GM12864 (cell line): ENCODE measurements around the gene CCDC175.

ENCODE experiments used
- DNase-seq: peaks from one replicate; pipeline ENCODE4 v3.0.0-alpha.2; 2011; ENCODE audit warnings: low read depth
- H3K4me3 ChIP-seq: 2 replicates; pipeline ENCODE4 v1.5.1; 2011; ENCODE audit warnings: mild to moderate bottlenecking, low read depth, low read length, control low read depth
- TF ChIP-seq, protein P1 (sequence below): IDR thresholded peaks from 2 replicates; pipeline ENCODE4 v1.5.1; 2011; ENCODE audit warnings: low read depth, mild to moderate bottlenecking, moderate library complexity, low read length, control low read depth, inconsistent platforms; ENCODE audit errors: missing control alignments

The CCDC175 gene

DNA sequence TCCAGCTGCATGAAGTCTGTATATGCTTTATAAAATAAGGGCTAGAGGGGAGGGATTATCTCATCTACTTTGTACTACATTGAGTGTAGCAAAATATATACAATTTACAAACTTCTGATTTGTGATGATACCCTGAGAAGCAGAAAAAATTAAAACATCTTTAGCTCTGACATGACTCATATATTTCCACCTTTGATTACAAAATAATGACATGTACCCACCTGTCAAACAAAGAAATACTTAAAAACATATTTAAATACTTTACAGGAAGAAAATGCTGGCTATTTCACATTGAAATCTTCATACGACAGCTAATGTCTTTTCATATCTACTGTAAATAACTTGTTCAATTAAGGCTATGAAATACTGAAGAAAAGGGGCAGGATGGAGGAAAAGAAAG, 114.7 kb downstream of the CCDC175 start:
- TF ChIP-seq, protein P1, sequence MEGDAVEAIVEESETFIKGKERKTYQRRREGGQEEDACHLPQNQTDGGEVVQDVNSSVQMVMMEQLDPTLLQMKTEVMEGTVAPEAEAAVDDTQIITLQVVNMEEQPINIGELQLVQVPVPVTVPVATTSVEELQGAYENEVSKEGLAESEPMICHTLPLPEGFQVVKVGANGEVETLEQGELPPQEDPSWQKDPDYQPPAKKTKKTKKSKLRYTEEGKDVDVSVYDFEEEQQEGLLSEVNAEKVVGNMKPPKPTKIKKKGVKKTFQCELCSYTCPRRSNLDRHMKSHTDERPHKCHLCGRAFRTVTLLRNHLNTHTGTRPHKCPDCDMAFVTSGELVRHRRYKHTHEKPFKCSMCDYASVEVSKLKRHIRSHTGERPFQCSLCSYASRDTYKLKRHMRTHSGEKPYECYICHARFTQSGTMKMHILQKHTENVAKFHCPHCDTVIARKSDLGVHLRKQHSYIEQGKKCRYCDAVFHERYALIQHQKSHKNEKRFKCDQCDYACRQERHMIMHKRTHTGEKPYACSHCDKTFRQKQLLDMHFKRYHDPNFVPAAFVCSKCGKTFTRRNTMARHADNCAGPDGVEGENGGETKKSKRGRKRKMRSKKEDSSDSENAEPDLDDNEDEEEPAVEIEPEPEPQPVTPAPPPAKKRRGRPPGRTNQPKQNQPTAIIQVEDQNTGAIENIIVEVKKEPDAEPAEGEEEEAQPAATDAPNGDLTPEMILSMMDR: no peak
- DNase-seq: no peak
- H3K4me3 ChIP-seq: no peak overlapping the region

DNA sequence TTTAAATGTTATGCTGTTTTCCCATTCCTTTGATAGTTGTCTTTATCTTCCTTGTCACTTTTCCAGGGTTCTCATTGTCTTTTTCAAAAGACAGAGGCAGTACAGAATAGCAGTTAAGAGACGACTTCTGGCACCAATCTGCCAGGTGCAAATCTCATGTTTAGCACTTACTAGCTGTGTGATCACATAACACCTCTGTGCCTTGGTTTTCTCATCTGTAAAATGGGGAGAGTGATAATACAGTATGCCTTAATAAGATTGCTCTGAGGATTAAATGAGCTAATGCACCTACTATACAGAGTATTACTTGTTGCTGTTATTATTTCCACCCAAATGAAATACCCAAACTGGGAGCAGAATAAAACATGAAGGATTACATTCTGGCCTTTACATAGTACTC, 116.2 kb downstream of the CCDC175 start:
- no peak overlapping the region for H3K4me3 ChIP-seq
- TF ChIP-seq, protein P1: no peak
- DNase-seq: no peak

- TF ChIP-seq, protein P1: no peak
- no peak overlapping the region for H3K4me3 ChIP-seq
Measured at GRCh38 chr14:59458486-59458885, 118.1 kb downstream of the CCDC175 start.

GRCh38 chr14:59455411-59455810, 121.2 kb downstream of the CCDC175 start:
- TF ChIP-seq, protein P1: no peak
- DNase-seq: no peak
- no peak overlapping the region for H3K4me3 ChIP-seq

More at GRCh38 chr14:59458486-59458885, 118.1 kb downstream of the CCDC175 start:
- DNase-seq: no peak
